Measurements from ENCODE around the gene PLCB1.

Gene PLCB1

DNA sequence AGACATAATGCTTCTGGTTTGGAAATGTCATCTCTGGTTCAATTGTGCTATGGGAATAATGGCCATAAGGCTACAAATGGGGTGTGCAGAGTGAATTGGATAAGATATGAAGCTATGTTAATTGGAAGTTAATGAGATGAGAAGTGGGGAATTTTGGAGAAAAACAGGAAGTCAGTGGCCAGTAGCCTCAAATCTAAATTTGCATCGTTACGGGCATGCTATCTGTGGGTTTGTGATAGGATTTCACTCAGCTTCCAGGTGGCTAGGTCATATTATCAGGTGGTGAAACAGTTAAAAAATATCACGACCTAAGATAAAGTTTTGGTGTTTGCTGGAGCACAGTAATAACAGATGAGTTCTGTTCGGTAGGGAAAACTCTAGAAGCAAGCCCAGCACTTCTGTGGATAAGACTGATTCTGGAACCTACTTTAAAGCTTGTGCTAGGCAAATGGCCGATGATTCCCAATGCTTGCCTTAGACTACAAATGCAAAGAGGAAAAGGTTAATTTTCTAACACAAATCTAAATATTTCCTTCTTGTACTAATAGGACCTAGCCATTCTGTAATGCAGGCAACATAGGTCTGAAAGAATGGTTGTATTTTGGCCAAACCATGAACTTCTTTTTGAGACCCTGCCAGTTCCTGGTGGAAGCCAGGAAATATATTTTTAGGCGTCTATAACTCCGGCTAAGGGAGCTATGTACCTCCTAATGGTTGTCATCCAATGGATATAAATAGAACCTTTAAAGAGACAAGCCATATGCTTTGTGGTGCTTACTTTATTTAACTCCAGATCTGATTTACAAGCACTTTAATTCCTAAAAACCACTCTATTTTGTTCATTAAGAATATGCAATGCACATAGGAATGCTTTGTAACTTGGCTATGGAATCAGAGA, 111.0 kb downstream of the PLCB1 start:
- no peak overlapping the region for H3K4me3 ChIP-seq (ENCODE audit: low read depth, low read length)
- in situ Hi-C loops (cut with HindIII; ENCODE audit: low sequenced_read_pairs): no loop called here
- DNase-seq (ENCODE audit: low read depth): no peak
- TF ChIP-seq, protein P1, sequence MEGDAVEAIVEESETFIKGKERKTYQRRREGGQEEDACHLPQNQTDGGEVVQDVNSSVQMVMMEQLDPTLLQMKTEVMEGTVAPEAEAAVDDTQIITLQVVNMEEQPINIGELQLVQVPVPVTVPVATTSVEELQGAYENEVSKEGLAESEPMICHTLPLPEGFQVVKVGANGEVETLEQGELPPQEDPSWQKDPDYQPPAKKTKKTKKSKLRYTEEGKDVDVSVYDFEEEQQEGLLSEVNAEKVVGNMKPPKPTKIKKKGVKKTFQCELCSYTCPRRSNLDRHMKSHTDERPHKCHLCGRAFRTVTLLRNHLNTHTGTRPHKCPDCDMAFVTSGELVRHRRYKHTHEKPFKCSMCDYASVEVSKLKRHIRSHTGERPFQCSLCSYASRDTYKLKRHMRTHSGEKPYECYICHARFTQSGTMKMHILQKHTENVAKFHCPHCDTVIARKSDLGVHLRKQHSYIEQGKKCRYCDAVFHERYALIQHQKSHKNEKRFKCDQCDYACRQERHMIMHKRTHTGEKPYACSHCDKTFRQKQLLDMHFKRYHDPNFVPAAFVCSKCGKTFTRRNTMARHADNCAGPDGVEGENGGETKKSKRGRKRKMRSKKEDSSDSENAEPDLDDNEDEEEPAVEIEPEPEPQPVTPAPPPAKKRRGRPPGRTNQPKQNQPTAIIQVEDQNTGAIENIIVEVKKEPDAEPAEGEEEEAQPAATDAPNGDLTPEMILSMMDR (IDR thresholded peaks at IDR 0.05; ENCODE audit: low read depth, low read length, missing control alignments): no peak

DNA sequence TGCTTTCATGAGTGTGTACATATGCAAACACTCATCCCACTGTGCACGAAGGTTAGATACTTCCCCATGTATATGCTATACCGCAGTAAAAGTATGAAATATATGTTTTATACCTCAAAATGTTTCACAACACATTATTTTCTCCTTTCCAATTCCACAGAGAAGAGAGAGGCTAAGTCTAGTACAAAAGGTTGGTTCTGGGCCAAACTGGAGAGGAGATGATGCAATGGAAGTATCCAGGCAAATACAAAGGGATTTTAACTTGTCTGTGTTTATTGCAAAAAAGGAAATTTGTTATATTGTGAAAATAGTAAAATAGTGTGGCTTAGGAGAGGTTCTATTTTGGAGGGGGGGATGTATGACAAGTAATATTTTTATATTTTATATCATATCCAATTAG, 112.6 kb downstream of the PLCB1 start:
- TF ChIP-seq, protein P1 (IDR thresholded peaks at IDR 0.05; ENCODE audit: low read depth, low read length, missing control alignments): no peak
- DNase-seq (ENCODE audit: low read depth): peak; percentile 35
- in situ Hi-C loops (cut with HindIII; ENCODE audit: low sequenced_read_pairs): no loop called here
- H3K4me3 ChIP-seq (ENCODE audit: low read depth, low read length): no peak overlapping the region

DNA sequence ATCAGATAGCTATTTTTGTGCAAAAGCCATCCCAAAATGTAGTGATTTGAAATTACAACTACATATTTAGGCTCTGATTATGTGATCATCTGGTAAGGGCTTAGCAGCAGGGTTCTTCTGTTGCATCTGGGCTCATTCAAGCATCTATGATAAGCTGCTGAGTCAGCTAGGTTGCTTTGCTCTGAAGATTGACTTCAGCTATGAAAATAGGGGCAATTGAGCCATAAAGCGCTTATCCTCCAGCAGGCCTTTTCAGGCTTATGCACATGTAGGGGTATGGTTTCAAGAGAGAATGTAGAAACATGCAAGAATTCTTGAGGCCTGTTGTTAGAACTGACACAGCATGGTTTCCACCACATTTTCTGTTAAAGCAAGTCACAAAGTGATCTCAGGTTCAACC, 114.1 kb downstream of the PLCB1 start:
- in situ Hi-C loops (cut with HindIII; ENCODE audit: low sequenced_read_pairs): no loop called here

DNA sequence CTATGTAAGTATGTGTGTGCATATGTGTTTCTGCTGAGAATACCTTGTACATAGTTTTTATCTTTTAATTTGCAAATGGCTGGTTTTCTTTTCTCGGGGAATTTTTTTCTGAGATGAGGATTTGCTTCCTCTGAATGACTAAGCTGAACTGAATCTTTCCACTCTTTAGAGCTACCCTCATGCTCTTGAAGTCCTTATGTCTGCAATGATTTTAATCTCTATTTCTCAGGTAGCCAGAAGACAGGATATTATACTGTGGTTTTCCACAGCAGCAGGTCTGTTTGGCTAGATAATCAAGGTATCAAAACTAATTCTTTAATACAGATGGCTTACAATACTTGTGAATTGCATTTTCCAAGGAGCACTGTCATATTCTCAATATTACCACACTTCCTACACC, 114.7 kb downstream of the PLCB1 start:
- no peak for DNase-seq (ENCODE audit: low read depth)
- TF ChIP-seq, protein P1 (IDR thresholded peaks at IDR 0.05; ENCODE audit: low read depth, low read length, missing control alignments): no peak
- in situ Hi-C loops (cut with HindIII; ENCODE audit: low sequenced_read_pairs): no loop called here
- no peak overlapping the region for H3K4me3 ChIP-seq (ENCODE audit: low read depth, low read length)

More for the DNA sequence above, 114.1 kb downstream of the PLCB1 start:
- no peak overlapping the region for H3K4me3 ChIP-seq (ENCODE audit: low read depth, low read length)
- TF ChIP-seq, protein P1 (IDR thresholded peaks at IDR 0.05; ENCODE audit: low read depth, low read length, missing control alignments): no peak
- peak; percentile 12 for DNase-seq (ENCODE audit: low read depth)

DNA sequence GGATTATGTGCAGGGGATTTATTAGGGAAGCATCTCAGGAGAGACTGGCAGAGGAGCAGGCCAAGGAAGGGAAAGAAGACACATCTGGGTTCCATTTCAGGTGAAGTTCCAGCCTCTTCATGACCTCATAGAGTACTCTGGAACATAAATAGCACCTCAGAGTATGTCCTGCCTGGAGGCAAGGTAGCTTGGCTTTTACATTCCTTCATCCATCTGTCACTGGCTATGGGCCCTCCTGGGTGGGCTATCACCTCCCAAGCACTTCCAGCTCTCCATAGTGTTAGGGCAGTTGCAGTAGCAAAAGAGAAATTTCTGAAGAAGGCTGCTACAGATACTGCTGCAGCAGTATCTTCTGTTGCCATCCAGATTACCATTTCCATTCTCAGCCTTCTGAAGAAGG, 116.0 kb downstream of the PLCB1 start:
- DNase-seq (ENCODE audit: low read depth): no peak

DNA sequence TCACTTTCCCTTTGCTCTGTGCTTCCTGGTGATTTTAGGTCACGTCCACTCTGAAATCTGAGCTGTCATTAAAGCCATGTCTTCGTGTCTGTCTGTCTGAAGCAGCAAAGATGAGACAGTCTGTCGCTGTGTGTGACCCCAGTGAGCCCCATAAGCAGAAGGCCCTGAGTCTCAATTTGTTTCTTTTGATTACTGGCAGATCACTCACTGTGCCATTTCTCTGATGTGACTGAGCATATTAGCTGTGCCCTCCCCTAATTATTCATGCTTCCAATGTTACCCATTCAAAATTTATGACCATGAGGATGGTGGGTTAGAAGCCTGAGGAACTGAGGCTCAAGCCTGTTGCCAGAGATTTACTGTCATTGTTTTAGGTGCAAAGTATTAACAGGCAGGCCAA, 117.6 kb downstream of the PLCB1 start:
- in situ Hi-C loops (cut with HindIII; ENCODE audit: low sequenced_read_pairs): no loop called here
- H3K4me3 ChIP-seq (ENCODE audit: low read depth, low read length): no peak overlapping the region
- DNase-seq (ENCODE audit: low read depth): no peak
- TF ChIP-seq, protein P1 (IDR thresholded peaks at IDR 0.05; ENCODE audit: low read depth, low read length, missing control alignments): no peak

More for the DNA sequence above, 116.0 kb downstream of the PLCB1 start:
- TF ChIP-seq, protein P1 (IDR thresholded peaks at IDR 0.05; ENCODE audit: low read depth, low read length, missing control alignments): no peak
- in situ Hi-C loops (cut with HindIII; ENCODE audit: low sequenced_read_pairs): no loop called here
- no peak overlapping the region for H3K4me3 ChIP-seq (ENCODE audit: low read depth, low read length)
